Smooth muscle cell (in vitro differentiated cells): ENCODE results near the gene VAMP3. TPM values are rescaled to one million over a fixed set of nuclear protein-coding genes. Genes with fewer than 3 reads are reported as not detected.

Experiments
- DNase-seq: peaks from one replicate; lab custom pipeline; 2025; ENCODE audit not compliant: unreplicated experiment; lab: John Stamatoyannopoulos, UW
- H2AFZ ChIP-seq: fragments of 200-600 bp; sonication (generic); 2 replicates; pipeline ENCODE4 v1.6.0; 2016; ENCODE audit warnings: antibody characterized with exemption, low read depth, mild to moderate bottlenecking
- H3F3A ChIP-seq: fragments of 200-600 bp; sonication (generic); 2 replicates; pipeline ENCODE4 v1.6.0; 2017; ENCODE audit warnings: antibody characterized with exemption, low read depth
- H3K27ac ChIP-seq: fragments of 200-600 bp; sonication (generic); 2 replicates; pipeline ENCODE4 v1.5.1; 2016; ENCODE audit warnings: low read depth, mild to moderate bottlenecking
- H3K27me3 ChIP-seq: fragments of 200-600 bp; sonication (generic); 2 replicates; pipeline ENCODE4 v1.6.1; 2016; ENCODE audit warnings: low read depth, mild to moderate bottlenecking
- H3K36me3 ChIP-seq: fragments of 200-600 bp; sonication (generic); 2 replicates; pipeline ENCODE4 v1.5.1; 2016; ENCODE audit warnings: low read depth
- H3K4me1 ChIP-seq: fragments of 200-600 bp; sonication (generic); 2 replicates; pipeline ENCODE4 v1.5.1; 2016; ENCODE audit warnings: low read depth
- H3K4me2 ChIP-seq: fragments of 200-600 bp; sonication (generic); 2 replicates; pipeline ENCODE4 v1.6.0; 2016; ENCODE audit warnings: mild to moderate bottlenecking
- H3K4me3 ChIP-seq: fragments of 200-600 bp; sonication (generic); 2 replicates; pipeline ENCODE4 v1.5.1; 2016; ENCODE audit warnings: mild to moderate bottlenecking
- H3K79me2 ChIP-seq: fragments of 200-600 bp; sonication (generic); 2 replicates; pipeline ENCODE4 v1.6.0; 2016; ENCODE audit warnings: low read depth, mild to moderate bottlenecking
- H3K9ac ChIP-seq: fragments of 200-600 bp; sonication (generic); 2 replicates; pipeline ENCODE4 v1.6.0; 2016; ENCODE audit warnings: low read depth
- H3K9me3 ChIP-seq: fragments of 200-600 bp; sonication (generic); replicated peaks from 2 replicates; pipeline ENCODE4 v1.5.1; 2016; ENCODE audit warnings: low read depth
- H4K20me1 ChIP-seq: fragments of 200-600 bp; sonication (generic); 2 replicates; pipeline ENCODE4 v1.6.0; 2016; ENCODE audit warnings: low read depth
- WGBS: methylation state at CpG from one replicate; pipeline ENCODE4 v1.1.7; 2016; ENCODE audit warnings: low lambda C conversion rate; 5-methylcytosine and 5-hydroxymethylcytosine counted together
- polyA plus RNA-seq: library from polyadenylated mRNA; unstranded; fragments of >200 nt; fragmentation: Nextera tagmentation; extraction: Ambion mirVana; gene quantifications from 2 replicates; pipeline ENCODE4 v1.2.1, GENCODE V29; 2016
- total RNA-seq: library from RNA; depleted of rRNA; stranded (reverse); fragments of >200 nt; gene quantifications from 2 replicates; pipeline ENCODE4 v1.2.3, GENCODE V29; 2014
- TF ChIP-seq, protein P1 (sequence below): fragments of 200-600 bp; sonication (generic); IDR thresholded peaks from 2 replicates; pipeline ENCODE4 v1.5.1; 2017; ENCODE audit warnings: borderline replicate concordance, mild to moderate bottlenecking, antibody characterized with exemption; ENCODE audit not compliant: insufficient read depth, poor library complexity, severe bottlenecking

The VAMP3 gene
- total and polyA plus RNA-seq, 2 experiments from 2014 or later, result 97.4 to 146 TPM

DNA sequence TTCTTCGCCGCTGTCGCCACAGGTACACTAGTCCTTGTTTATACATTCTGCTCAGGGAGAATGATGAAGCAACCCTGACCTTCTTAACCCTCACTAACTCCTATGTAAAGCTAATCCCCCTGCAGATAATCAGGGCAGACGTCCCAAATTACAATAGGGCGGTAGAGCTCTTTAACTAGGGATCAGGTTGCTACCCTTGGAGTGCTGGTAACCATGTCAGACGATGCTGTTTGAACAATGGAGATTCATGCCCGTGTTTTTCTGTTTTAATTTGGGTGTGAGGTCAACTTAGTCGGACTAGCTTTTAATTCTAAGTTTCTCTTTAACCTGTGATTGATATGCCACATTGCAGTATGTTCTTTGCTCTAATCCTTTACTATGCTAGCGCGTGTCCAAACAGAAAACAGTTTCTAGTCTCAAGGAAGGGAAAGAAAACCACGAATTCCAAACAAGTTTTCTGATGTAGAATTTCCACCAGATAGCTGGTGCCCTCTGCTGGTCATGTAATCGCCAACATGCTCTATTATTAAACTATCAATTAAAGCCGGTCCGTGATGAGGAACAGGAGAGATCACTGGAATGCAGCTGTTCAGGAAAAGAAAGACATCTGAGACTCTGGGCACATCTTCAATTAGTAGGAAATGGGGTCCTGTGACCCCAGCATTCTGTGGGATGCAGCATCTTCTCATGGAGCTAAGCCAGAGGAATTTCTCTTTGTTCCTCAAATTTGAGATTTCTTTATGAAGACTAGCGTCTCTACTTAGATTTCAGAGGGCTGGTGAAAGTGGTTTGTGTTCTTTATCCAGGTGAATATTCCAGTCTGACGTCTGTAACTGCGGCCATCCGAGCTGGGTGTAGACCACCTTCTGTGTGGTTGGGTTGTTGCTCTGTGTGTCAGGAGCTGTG, 18.3 kb upstream of the VAMP3 start:
- H2AFZ ChIP-seq, result peak overlapping the region; percentile 74
- H3K27me3 ChIP-seq, result no peaks in the 10 kb centered on the region
- no peaks in the 10 kb centered on the region for H3K36me3 ChIP-seq
- DNase-seq, result no peak
- 38% methylated on average over 18 of the region's 18 CpGs for WGBS
- H3F3A ChIP-seq, result no peaks in the 10 kb centered on the region
- no peaks in the 10 kb centered on the region for H3K79me2 ChIP-seq
- H3K4me2 ChIP-seq, result peak overlapping the region; percentile 81
- no peak overlapping the region for H3K27ac ChIP-seq
- H3K9me3 ChIP-seq, result no peaks in the 10 kb centered on the region
- no peak overlapping the region for H3K9ac ChIP-seq
- no peaks in the 10 kb centered on the region for H4K20me1 ChIP-seq
- peak overlapping the region; percentile 51 for H3K4me3 ChIP-seq
- H3K4me1 ChIP-seq, result peaks cover 7% of the 10 kb centered on the region
- TF ChIP-seq, protein P1, sequence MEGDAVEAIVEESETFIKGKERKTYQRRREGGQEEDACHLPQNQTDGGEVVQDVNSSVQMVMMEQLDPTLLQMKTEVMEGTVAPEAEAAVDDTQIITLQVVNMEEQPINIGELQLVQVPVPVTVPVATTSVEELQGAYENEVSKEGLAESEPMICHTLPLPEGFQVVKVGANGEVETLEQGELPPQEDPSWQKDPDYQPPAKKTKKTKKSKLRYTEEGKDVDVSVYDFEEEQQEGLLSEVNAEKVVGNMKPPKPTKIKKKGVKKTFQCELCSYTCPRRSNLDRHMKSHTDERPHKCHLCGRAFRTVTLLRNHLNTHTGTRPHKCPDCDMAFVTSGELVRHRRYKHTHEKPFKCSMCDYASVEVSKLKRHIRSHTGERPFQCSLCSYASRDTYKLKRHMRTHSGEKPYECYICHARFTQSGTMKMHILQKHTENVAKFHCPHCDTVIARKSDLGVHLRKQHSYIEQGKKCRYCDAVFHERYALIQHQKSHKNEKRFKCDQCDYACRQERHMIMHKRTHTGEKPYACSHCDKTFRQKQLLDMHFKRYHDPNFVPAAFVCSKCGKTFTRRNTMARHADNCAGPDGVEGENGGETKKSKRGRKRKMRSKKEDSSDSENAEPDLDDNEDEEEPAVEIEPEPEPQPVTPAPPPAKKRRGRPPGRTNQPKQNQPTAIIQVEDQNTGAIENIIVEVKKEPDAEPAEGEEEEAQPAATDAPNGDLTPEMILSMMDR, result peak; percentile 77

DNA sequence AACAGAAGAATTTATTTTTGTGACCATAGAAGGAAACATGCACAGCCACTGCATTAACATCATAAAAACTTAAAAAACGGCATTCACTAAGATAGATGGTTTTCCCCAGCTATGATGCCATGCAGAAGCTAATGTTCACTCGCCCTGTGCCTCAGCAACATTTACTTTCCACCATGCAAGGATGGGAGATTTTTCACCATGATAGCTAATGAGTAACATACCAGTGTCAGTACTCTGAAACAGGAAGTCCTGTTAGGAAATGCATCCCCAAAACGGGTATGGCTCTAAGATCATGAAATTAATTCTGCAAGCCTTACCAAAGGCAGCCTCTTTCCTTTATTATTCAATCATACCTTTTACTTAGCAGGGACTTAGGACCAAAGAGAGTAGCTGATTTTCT, 17.5 kb upstream of the VAMP3 start:
- Histone ChIP-seq H3K36me3 (no peaks in the 10 kb centered on the region), H3K27ac (no peak overlapping the region), H3F3A (no peaks in the 10 kb centered on the region), H3K9ac (no peak overlapping the region), H2AFZ (no peak overlapping the region), H3K4me1 (peaks cover 7% of the 10 kb centered on the region), H3K4me2 (no peak overlapping the region), H3K4me3 (no peak overlapping the region), H3K9me3 (no peaks in the 10 kb centered on the region), H4K20me1 (no peaks in the 10 kb centered on the region), H3K79me2 (no peaks in the 10 kb centered on the region), H3K27me3 (no peaks in the 10 kb centered on the region)
- TF ChIP-seq, protein P1, result no peak
- 89% methylated on average over 3 of the region's 3 CpGs for WGBS
- no peak for DNase-seq

DNA sequence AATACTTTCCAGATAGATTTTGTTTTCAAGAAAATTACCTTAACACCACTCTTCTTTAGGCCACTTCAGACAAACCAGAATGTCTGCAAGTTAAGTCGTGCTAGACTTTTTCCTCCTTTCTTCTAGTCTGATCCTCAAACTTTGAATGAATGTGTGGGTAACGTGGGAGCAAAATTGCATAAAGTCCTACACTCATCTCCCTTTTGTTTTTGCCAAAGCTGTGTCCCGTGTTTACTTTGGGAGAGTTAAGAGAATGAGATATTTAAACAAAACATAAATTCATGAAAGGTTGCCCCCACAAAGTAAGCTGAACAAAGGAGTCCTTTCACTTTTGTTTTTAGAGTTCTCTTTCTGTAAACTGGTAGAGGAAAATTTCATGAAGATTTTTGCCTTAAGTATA, 16.9 kb upstream of the VAMP3 start:
- no peak overlapping the region for H3K4me2 ChIP-seq
- H3K27me3 ChIP-seq, result no peaks in the 10 kb centered on the region
- no peak overlapping the region for H2AFZ ChIP-seq
- peaks cover 7% of the 10 kb centered on the region for H3K4me1 ChIP-seq
- no peak overlapping the region for H3K9ac ChIP-seq
- TF ChIP-seq, protein P1, result no peak
- H3K36me3 ChIP-seq, result no peaks in the 10 kb centered on the region
- no peaks in the 10 kb centered on the region for H4K20me1 ChIP-seq
- no peak for DNase-seq
- no peaks in the 10 kb centered on the region for H3K9me3 ChIP-seq
- WGBS, result 91% methylated on average over 3 of the region's 3 CpGs
- H3K4me3 ChIP-seq, result no peak overlapping the region
- H3K79me2 ChIP-seq, result no peaks in the 10 kb centered on the region
- no peaks in the 10 kb centered on the region for H3F3A ChIP-seq
- no peak overlapping the region for H3K27ac ChIP-seq

DNA sequence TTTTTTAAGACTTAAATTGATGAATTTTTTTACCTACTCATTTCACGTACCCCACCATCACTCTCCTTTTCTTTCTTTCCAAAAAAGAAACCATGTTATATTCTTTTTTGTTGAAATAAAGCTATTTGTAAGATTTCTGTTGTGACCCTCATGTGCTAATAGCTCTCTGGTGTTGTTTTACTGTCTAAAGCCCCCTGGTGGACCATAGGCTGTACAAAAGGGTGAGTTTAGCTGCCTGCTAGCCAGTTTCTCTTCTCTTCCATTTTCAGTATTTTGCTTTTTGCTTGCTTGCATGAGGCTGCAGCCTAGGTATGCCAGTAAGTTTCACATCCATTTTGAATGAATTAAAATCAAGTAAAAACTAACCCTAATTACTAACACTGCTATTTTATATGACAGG, 15.6 kb upstream of the VAMP3 start:
- Histone ChIP-seq H3K27ac (no peak overlapping the region), H3F3A (no peaks in the 10 kb centered on the region), H3K79me2 (no peaks in the 10 kb centered on the region), H3K36me3 (no peaks in the 10 kb centered on the region), H3K9me3 (no peaks in the 10 kb centered on the region), H3K4me1 (peaks cover 7% of the 10 kb centered on the region), H2AFZ (no peak overlapping the region), H4K20me1 (no peaks in the 10 kb centered on the region), H3K4me3 (no peak overlapping the region), H3K9ac (no peak overlapping the region), H3K27me3 (no peaks in the 10 kb centered on the region), H3K4me2 (no peak overlapping the region)
- 90% methylated on average over 1 of the region's 1 CpG for WGBS
- no peak for DNase-seq
- TF ChIP-seq, protein P1, result peak; percentile 20
